ENCODE measurements around the gene ERAL1. TPM values are rescaled to one million over a fixed set of nuclear protein-coding genes. Genes with fewer than 3 reads are reported as not detected.
"Not testable (repeated sequence)": the region's sequence is repeated elsewhere in the genome, so short reads cannot be mapped to it uniquely, and the experiment has no call there.

The ERAL1 gene
- total RNA-seq: 45.1 and 47.8 TPM in 2 replicates

DNA sequence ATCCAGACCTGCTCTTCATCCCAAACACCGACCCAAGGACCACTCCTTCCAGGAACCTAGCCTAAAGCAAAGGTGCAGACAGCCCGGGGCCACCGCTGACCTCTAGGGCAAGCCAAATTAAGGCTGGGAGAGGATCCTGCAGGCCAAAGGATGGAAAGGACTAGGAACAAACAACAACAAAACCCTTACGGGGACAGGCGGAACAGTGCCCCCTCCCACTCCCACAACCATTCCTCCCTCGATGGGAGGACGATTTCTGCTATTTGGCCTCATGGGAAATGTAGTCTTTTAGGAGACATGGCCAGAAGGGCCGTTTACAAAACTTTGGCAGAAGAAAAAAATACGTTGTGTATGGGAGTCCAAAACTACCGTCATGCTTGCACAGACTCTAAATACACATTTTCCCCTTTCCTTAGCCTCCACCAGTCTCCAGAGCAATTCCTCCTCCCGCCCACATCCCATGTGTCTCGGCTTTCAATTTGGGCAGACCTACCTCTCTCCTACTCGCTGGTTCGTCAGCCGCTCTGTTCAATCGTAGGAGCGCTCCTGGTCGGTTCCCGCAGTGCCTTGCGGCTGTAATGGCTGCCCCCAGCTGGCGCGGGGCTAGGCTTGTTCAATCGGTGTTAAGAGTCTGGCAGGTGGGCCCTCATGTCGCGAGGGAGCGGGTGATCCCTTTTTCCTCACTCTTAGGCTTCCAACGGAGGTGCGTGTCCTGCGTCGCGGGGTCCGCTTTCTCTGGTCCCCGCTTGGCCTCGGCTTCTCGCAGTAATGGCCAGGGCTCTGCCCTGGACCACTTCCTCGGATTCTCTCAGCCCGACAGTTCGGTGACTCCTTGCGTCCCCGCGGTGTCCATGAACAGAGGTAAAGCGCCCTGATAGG lies at the start of gene ERAL1:
TSS of gene ERAL1 (plus strand) at position 560 of the 879 bp plus-strand sequence. CDS start at position 579, 19 bp downstream.
- intact Hi-C loops (cut with micrococcal nuclease): loop anchor here (2.0 kb wide), 2 partner anchors 16 to 48 kb away; partner anchors contain the start of gene DHRS13

DNA sequence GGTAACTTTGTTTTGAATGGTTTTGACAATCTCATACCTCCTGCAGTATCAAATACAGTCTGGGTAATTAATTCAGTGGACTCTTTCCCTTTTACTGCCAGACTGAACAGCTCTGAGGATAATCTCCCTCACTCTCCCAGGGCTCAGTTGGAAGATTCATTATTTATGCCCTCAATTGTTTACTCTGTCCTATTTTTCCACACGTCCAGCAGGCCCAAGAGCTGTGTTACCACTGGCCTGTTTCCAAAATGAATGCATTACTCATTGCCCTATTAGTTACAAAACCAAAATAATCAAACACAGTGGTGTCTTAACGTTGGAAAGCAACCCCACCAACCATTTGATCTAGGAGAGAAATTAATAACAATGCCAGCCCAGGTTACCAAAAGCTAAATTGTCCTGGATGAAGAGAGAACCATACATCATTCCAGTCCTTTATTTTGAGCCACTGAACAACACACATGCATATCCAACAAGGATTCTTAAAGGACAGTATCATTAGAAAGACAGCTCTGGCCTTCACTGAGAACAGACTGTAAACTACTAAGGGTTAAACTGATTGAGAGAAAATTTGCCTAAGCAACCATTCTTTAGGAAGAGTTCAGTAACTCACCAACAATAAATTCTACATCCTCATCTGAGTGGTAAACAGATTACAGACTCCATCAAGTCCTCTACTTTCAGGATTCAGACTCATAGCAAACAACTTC lies 46.7 kb upstream of the ERAL1 start:
- intact Hi-C loops (cut with micrococcal nuclease): no loop called here

DNA sequence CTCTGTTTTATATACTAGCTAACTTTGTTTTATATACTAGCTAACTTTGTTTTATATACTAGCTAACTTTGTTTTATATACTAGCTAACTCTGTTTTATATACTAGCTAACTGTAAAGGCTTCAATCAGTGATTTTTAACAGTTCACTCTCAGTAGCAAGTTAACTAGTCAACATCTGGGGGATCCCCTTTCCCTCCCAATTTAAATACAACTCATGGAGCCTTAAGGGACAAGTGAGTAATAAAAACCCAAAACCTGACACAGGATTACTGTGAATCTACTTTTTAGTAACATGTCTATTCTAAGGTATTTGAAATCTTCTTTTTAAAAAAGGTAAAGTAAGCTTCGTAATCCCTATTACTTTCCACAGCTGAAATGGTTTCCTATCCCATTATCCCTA lies 44.4 kb upstream of the ERAL1 start:
- intact Hi-C loops (cut with micrococcal nuclease): no loop called here

DNA sequence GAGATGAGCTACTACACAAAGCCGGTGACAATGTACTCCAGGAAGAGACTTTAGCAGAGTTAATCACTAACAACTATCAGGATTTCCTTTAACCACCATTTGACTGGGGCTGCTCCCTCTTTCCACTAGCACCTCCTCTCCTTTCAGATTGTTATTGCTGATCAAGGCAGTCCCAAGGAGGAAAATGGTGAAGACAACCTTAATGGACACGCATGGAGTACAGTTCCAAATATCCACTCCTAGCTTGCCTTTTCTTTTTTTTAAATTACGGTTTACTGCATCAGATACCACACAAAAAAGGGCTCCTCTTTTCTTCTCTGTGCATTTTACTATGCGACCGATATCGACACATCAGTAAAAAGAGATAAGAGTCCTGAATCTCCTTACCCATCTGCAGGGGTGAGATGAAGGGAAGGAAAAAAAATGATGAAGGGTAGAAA lies 43.1 kb upstream of the ERAL1 start:
- intact Hi-C loops (cut with micrococcal nuclease): loop anchor here (1.0 to 2.0 kb wide), 4 partner anchors 31 to 141 kb away; partner anchors contain the start of genes FAM222B and NEK8

DNA sequence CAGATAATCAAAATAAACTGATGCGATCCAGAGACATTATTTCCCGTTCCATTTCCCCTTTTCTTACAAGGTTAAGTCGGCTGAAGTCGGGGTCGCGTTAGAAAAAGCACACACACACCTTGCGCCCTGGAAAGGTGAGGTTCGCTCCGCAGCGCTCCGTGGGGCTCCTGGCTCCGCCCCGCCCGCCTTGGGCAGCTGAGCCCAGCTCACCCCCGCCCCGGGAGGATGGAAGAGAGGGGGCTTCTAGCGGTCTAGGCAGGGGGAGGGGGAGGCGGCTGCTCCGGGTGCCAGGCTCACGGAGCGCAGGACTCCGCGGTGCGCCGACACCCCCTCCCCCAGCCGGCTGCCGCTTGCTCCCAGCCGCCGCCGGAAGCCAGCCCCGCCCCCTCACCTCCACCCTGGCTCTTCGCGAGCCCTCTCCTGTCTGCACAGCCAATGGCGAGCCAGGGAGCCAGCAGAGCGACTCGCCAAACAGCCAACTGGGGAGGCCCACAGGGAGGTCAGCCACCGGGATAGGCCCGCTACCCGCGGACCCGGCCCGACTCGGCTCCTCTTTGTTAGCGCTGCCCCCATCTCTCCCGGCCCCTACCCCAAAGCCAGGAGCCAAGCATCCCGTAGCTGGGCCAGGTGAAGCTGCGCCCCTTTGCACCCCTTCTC lies 42.6 kb upstream of the ERAL1 start:
- intact Hi-C loops (cut with micrococcal nuclease): loop anchor here (1.0 to 2.0 kb wide), 4 partner anchors 30 to 141 kb away; partner anchors contain the start of genes FAM222B and NEK8

DNA sequence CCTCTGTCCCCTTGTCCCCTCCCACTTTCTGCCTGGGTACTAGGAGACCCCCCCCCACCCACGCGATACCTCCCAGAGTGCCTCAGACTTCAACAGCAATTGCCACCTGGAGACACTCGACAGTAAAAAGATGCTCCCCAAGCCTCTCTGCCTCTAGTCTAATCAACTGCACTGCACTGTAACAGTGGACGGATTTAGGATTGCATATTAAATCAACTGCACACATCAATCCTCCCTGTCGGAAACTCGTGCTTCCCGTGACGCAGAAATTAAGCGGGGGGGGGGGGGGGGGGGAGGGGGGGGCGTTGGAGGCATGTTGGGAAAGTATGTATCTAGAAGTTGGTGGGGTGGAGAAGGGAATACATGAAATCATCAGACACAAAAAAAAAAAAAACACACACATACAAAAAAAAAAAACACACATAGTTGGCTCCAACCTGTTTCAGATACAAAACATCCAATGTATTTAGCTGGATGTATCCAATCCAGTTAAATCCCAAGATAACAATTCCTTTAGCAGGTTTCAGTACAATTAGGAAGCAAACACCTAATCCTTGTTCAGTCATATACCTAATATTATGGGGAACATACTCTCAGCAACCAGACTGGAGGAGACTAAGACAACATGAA lies 42.0 kb upstream of the ERAL1 start:
- intact Hi-C loops (cut with micrococcal nuclease): loop anchor here (1.0 to 2.0 kb wide), 4 partner anchors 29 to 140 kb away; partner anchors contain the start of genes FAM222B and NEK8

DNA sequence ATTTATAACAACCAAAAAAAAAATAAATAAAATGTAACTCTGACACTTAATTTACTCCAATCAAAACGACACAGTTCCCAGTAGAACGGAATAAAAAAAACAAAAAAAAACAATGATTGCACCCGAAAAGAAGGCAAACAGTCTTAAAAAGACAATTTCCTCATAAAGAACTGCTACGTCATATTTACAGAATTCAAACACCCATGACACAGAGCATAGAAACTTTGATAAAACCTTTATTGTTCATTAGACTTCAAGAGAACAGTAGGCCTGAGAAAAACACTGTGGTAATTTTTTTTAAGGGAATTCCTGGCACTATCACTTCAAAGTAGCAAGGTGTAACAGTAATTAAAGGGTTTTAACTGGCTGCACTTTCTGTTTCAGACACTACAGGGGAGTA lies 38.3 kb upstream of the ERAL1 start:
- intact Hi-C loops (cut with micrococcal nuclease): no loop called here

DNA sequence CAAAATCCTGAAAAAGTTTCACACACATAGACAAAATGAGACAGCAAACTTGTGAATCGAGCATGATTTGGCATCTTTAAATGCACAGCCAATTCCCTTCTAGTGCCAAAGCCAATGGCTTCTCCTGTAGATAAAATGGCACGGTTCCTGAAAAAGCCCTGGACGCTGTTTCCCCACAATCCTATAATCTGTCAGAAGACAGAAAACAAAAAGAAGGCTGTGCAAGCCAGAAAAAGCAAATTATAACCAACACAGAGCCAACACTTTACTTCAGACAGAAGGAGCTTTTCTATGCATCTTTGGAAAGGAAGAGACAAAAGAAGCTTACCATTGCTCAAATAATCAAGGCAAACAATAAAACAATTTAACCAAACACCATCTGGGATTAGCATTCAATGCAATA lies 36.0 kb upstream of the ERAL1 start:
- intact Hi-C loops (cut with micrococcal nuclease): no loop called here

DNA sequence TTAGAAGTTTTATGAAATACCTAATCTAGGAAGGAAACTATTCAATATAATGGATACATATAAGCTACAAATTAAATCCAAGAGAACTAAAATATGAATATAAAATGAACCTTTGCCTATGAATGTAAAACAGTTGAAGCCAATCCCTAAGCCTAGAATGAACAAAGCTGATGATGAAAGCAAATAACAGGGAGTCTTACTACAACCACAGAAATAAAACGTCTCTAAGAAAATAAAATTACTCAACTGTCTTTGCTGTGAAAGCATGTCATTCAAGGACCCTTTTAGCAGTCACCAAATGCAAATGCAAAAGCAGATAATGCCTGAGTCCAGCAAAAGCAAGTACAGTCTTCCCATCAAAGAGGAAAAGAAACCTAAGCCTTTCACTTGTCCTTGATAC lies 35.2 kb upstream of the ERAL1 start:
- intact Hi-C loops (cut with micrococcal nuclease): no loop called here

DNA sequence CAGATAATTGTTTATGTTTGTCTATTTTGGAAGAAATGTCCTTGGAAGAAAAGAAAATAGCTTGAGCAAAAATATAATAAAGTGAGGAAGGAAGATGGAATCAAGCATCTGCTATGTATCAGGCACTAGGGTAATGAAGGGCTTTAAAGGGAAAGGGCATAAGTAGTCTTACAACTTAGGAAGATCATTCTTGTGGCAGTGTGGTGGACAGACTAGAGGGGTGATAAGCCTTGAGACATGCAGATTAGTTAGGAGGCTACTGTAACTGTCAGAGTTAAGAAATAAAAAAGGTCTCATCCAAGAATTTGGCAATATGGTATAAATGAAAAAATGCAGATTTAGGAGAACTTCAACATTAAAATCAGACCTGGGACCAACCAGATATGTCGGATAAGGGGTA lies 27.1 kb upstream of the ERAL1 start:
- intact Hi-C loops (cut with micrococcal nuclease): no loop called here

DNA sequence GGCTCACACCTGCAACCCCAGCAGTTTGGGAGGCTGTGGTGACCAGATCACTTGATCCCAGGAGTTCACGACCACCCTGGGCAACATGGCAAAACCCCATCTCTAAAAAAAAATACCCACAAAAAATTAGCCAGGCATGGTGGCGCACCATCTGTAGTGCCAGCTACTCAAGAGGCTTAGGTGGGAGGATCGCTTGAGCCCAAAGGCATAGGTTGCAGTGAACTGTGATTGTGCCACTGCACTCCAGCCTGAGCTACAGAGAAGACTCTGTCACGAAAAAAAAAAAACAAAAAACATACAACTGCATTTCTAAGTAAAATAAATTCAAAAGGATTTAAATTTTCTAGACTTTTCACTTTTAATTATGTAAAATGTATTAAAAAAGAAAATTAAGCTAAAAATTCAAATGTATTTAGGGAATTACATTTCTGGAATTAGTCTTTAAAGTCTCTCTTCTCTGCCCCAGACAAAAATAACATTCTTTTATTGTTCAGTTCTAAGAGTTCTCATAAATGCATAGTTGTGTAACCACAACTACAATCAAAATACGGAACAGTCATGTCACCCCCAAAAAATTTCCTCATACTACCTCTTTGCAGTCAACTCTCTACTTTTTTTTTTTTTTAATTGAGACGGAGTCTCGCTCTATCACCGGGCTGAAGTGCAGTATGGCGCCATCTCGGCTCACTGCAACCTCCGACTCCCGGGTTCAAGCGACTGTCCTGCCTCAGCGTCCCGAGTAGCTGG lies 26.3 kb upstream of the ERAL1 start:
- intact Hi-C loops (cut with micrococcal nuclease): no loop called here

DNA sequence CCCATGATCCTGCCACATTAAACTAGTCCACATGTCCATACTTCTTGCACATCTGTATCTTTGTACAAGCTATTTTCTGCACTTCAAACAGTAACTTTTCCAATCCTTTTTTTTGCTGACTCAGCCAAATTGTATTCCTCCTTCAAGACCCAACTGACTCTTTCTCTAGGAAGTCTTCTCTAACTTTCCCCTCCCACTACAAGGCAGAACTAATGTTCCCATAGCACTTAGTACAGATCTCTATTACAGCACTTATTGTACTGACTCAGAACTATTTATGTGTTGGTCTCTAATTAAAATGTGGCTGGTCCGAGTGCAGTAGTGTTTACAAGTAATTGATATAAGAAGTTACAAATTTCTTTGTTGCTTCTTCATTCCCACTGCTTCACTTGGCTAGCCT lies 20.4 kb upstream of the ERAL1 start:
- intact Hi-C loops (cut with micrococcal nuclease): no loop called here

DNA sequence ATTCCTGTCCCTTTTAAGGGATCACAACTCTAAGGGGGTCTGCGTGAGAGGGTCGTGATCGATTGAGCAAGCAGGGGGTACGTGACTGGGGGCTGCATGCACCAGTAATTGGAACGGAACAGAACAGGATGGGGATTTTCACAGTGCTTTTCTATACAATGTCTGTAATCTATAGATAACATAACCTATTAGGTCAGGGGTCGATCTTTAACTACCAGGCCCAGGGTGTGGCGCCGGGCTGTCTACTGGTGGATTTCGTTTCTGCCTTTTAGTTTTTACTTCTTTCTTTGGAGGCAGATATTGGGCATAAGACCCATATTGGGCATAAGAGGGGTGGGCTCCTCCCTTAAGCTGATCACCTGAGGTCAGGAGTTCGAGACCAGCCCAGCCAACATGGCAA lies 18.3 kb upstream of the ERAL1 start:
- intact Hi-C loops (cut with micrococcal nuclease): not testable (repeated sequence)

DNA sequence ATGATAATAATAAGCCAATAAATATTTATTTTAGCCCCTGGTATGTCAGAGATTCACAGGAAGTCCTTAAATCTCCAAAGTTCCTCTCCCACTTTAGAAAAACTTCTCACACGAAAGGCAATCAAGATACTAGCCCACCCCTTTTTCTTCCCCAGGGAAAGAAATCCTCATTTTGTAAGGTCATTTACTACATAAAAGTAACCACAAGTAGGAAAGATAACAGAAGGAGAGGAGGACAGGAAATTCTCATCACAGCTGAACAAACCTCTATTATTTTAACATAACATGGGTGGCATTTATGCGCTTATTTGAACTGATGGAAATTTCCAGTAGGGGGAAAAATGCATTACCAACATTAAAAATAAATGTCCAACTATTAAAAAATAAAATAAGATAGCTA lies 15.6 kb upstream of the ERAL1 start:
- intact Hi-C loops (cut with micrococcal nuclease): no loop called here

DNA sequence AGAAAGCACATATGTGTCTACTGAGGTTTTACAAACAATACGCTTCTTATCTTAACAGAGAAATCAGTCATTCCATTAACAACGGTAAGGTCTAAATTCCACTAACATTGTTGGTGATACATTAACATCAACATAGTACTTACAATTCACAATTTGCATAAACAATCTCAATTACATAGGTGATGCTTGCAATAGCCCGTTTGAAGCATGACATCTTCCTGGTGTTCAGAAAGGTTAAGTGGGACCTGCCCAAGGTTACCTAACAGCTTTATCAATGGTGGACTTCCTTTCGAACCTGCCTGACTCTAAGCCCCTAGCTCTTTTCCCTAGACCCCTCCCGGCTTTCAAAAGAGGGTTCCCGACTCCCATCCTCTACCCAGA lies 12.9 kb upstream of the ERAL1 start:
- intact Hi-C loops (cut with micrococcal nuclease): loop anchor here (1.0 to 5.0 kb wide), 4 partner anchors 30 to 115 kb away; partner anchors contain the start of genes DHRS13, NEK8 and TLCD1

DNA sequence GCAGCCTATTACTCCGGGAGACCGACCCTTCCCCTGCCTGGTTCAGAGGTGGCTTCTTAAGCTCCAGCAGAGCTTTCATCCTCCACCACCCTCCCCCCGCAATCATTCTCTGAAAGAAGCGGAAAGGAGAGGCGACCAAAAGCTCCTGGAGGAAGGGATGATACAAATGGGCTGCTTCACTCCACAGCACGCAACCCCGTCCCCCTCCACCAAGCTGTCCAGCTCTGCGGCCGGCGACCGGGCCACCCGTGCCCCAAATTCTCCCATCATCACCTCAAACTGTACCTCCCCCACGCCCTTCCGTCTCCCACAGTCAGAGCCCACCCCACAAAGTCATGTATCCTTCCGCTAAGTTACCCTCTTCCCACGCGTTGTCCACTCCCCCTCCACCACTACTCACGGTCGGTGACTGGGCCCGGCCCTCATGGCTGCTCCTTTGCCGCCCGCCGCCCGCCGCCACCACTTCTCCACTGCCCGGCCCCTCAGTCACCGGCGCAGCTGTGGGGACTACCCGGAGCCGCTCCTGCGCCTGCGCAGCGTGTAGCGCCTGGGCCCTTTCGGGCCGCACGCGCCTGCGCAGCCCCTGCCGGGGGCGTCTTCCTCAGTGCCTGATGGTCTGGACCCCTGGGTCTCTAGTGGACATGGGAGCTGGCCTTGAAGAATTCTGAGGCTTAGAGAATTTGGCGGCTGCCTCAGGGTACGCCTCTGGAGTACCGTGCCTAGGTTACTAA lies 12.4 kb upstream of the ERAL1 start, which contains the start of gene FAM222B:
TSS of gene FAM222B (minus strand) at position 509 of the 731 bp plus-strand sequence. CDS start 76,123 bp downstream, outside the sequence.
- intact Hi-C loops (cut with micrococcal nuclease): loop anchor here (1.0 to 5.0 kb wide), 4 partner anchors 30 to 115 kb away; partner anchors contain the start of genes DHRS13, NEK8 and TLCD1

DNA sequence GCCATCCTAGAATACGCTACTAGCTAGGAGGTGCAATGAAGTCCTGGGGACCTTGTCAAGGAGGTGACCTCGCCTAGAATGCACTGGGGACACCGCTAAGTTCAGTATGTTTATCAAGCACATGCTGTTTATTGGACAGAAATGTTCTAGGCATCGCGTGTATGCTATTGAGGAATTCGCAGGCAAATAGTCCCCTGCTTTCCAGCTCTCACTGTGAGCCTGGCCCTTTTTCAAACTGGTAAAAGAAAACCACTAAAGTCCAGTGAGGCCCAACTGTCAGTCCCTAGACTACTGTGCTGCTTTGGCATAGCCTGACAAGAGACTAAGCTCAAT lies 11.0 kb upstream of the ERAL1 start:
- intact Hi-C loops (cut with micrococcal nuclease): loop anchor here (2.0 to 5.0 kb wide), 3 partner anchors 59 to 116 kb away; partner anchors contain the start of genes DHRS13, NEK8 and TLCD1

DNA sequence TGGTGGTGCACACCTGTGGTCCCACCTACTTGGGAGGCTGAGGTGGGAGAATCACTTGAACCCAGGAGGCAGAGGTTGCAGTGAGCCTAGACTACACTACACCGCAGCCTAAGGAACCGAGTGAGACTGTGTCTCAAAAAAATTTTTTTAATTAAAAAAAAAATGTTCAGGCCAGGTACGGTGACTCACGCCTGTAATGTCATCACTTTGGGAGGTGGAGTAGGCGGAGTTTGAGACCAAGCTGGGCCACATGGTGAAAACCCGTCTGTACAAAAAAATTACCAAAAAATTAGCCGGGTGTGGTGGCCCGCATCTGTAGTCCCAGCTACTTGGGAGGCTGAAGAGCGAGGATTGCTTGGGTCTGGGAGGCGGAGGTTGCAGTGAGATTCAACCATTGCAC lies 8.6 kb upstream of the ERAL1 start:
- intact Hi-C loops (cut with micrococcal nuclease): no loop called here

DNA sequence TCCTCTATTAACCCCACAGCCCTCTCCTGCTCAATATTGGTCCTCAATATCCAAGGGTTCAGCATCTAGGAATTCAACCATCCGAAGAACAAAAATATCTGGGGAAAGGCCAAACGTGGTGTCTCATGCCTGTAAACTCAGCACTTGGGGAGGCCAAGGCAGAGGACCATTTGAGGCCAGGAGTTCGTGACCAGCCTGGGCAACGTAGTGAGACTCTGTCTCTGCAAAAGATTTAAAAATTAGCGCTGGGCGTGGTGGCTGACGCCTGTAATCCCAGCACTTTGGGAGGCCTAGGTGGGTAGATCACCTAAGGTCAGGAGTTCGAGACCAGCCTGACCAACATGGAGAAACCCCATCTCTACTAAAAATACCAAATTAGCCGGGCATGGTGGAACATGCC lies 8.1 kb upstream of the ERAL1 start:
- intact Hi-C loops (cut with micrococcal nuclease): not testable (repeated sequence)
